Fibroblast of skin of scalp (primary cell): ENCODE results near the gene ARHGAP15.

Experiments
- DNase-seq: peaks from one replicate; pipeline ENCODE4 v3.0.0-alpha.2; 2013

Gene ARHGAP15

DNA sequence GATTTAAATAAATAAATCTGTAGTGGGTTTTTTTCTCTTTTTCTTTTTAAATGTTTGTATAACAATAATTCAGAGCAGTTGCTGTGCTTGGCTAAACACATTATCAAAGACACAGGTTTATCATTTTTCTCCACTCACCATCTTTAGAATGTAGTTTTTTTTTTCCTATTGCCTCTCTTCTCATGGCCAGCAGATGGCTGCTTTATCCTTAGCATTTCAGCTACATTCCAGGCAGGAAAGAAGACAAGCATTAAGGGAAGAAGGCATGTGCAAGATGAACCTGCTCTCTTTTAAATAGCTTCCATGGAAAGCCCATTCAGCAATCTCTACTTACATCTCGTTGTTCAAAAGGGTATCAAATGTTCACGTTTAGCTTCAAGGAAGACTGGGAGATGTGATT lies 42.6 kb downstream of the ARHGAP15 start:
- DNase-seq = peak; percentile 11

DNA sequence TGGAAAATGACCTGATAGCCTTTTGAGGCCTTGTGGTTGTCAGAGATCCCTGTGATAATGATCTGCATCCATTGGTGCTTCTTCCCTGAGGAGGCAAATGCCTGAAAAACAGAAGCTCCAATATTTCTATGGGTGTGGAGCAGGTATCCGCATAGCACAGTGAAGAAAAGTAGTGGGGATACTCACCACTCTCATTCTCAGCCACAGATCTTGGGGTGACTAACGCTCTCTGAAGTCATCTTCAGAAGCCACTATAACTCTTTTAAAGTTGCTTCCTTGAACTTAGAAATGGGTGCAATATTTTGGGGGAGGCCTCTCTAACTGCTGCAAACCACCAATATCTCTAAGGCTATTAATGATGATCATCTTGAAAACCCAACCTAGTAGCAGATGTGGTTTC lies 46.2 kb downstream of the ARHGAP15 start:
- no peak for DNase-seq

DNA sequence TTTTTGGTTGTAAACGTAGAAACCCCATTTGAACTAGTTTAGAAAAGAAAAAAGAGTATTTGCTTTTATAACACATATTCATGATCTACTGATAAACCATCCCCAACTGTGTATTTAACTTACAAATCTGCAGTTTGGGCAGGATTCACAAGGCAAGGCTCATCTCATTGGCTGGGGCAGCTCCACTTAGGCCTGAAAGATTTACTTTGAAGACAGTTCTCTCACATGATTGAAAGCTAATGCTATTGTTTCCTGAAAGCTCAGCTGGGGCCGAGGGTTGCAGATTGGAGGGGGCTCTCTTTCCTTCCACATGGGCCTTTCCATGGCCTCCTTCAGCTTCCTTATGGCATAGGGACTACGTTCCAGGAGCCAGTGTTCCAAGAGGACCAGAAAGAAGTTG lies 47.4 kb downstream of the ARHGAP15 start:
- DNase-seq = no peak

DNA sequence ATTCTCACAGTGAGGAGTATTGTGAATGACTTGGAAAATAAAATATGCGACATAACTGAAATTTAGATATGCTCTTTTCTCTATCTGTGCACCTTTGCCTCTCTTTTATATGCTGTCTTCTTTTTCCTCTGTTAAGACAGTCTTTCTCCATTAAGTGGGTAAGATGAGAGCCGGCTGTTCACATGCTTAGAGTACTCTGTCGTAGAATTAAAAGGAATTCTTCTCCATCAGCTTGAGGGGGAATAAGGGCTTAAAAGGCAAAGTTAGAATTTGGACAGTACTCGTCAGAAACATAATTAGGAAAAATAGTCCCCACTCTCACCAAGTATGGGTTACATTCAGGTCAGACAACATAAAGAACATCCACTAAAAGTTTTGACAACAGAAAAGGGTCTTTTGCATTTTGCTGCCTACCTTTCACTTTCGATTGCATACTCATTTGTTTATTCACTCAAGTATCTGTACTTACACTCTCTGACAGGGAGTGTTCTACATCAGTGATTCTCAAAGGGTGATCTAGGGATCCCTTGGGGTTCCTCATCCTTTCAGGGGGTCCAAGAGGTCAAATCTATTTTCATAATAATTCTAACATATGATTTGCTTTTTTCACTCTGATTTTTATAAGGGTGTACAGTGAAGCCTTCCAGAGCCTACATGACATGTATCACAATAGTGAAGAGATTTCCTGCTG lies 48.0 kb downstream of the ARHGAP15 start:
- no peak for DNase-seq

DNA sequence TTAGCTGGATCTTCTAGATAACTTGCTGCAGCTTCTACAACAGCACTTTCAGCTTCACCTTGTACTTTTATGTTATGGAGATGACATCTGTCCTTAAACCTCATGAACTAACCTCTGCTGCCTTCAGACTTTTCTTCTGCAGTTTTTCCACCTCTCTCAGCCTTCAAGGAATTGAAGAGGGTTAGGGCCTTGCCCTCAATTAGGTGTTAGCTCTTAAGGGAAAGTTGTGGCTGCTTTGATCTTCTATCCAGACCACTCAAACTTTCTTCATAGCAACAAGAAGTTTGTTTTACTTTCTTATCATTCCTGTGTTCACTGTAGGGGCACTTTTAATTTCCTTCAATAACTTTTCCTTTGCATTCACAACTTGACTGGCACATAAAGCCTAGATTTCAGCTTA lies 52.3 kb downstream of the ARHGAP15 start:
- no peak for DNase-seq

DNA sequence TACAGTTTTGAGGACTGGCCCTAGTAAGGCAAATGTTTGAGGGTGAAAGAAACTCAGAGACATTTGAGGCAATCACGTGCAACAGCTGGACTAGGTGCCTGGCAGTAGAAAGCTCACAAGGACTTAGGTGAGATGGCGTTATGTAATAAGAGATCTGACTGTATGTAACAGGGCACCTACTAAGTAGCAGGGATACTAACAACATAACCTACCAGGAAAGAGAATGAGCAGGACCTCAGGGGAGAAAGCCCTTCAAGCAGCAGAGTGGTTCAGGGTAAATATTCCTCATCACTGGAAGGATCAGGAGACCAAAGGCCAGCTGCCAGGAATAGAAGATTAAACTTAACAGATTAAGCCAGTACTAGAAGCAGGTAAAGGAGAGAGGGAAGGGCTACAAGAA lies 53.4 kb downstream of the ARHGAP15 start:
- DNase-seq = no peak

DNA sequence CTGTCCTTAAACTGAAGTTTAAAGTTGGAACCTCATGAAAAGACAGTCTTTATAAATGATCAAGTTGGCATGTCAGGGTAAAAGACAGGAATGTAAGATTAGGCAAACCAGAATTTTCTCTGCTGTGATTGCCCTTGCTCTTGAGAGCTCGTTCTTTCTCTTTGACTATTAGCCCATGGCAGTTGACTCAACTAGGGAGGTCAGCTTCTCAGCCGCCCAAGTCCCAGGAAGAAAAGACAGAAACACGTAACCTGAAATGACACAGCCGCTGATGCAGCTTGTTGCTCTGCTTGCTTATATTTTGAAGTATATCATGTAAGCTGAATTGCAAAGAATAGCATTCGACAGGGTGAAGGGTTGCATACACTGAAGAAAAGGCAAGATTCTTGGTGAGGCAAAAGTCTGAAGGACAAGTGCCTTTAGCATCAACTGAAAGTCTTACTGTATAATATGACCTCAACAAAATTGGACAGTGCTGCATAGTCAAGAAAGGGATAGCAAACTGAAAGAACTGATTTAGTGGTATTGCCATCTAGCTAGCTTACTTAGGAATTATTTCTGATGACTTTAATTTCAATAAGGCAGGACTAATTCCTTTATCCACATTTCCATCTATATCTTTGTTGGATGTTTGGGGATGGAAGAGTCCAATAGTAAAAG lies 54.7 kb downstream of the ARHGAP15 start:
- no peak for DNase-seq

DNA sequence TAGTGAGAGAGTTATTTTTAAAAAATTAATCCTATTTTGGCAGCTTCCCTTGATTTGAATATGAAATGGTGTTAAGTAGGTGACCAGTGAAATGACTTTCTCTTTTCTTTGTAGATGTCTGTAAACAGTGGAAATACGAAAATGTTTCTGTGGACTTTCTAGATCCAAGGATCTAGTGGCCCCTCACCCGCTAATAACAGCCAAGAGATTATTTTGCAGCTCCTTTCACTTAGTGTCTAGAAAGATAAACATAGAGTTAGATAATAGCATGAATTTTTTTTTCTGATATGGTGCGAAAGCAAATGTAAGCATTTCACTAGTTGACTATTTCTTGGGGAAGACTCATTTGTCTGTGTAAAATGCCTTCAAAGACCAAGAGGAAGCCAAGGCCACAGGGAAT lies 57.7 kb downstream of the ARHGAP15 start:
- no peak for DNase-seq

DNA sequence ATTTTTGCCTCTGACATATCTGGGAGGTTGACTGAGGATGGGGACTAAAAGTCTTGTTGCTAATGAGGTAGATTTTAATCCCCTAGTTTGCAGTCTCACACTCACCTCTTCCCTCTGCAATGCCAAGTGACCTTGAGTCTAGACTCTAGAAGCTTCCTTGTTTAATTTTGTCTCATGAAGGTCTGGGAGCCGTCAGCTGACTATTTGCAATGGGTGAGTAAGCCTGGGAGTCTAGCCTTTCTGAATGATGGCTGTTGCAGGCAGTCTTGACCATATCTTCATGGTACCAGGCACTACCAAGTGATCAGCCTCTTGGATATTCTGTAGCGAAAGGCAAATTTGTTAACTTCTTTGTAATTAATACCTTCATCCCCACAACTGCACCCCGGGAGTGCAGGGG lies 61.2 kb downstream of the ARHGAP15 start:
- no peak for DNase-seq

DNA sequence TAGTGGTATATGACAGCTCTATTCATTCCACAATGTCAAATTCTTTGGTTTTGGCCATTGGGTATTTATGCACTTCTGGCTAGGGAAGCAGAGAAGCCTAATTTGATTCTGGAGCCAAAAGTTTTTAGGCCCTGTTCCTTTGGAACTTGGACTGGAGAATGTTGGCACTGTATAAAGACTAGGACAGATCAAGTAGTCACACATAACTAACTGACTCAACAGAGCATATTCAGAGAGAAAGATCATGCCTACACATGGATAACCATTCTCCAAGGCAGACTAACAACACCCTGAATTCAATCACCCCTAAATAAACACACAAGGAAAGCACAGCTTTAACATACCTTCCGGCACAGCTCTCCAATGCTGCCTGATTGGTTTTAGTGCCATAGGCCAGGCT lies 62.9 kb downstream of the ARHGAP15 start:
- DNase-seq = no peak

DNA sequence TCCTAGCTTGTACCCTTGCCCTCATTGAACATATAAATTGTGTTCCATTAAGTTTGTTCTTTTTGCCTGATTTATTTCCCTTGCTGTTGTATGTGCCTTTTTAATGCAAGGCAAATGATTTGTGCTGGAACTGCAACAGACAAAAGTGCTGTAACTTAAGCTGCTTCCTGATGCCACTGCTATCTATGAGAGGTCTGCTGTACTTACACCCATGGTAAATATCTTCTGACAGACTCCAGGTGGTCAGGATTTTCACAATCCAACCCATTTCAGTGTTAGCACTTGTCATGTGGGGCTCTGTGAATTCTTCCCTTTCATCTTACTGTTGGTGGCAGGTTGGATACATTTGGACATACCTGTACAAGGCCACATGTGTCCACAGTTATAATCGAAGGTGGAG lies 63.5 kb downstream of the ARHGAP15 start:
- no peak for DNase-seq

DNA sequence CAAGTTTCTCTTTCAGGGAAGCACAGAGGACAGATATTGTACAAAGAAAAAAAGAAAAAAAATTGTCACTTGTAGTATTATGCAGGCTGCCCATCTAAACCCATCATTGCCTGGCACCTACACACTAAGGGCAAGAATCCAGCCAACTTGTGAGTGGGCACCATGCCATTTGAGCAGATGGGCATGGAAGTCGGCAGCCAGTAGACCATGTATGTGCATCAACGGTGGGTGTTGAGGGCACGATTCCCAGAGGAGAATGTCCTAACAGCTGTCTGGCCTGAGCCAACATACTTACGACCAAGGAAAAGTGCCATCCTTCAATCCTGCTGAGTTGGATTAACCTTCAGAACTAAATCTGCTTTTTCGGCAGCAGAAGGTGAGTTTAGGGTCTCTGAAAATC lies 63.9 kb downstream of the ARHGAP15 start:
- no peak for DNase-seq

DNA sequence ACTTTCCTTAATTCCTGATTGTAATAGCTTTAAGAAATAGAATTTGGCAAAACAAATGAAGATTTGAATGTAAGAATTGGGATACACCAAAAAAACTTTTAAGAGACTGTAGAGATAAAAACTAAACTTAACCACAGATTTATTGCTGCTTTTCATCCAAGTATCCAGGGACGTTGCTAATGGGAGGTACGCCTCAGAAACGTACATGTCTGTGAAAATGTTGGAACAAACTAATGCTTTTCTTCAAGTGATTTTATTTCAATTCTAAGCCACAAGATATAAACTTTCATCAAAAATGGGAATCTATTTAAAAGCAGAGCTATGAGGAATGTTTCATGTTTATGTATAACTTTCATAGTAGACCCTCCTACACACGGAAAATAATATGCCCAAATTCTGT lies 66.3 kb downstream of the ARHGAP15 start:
- DNase-seq = no peak

DNA sequence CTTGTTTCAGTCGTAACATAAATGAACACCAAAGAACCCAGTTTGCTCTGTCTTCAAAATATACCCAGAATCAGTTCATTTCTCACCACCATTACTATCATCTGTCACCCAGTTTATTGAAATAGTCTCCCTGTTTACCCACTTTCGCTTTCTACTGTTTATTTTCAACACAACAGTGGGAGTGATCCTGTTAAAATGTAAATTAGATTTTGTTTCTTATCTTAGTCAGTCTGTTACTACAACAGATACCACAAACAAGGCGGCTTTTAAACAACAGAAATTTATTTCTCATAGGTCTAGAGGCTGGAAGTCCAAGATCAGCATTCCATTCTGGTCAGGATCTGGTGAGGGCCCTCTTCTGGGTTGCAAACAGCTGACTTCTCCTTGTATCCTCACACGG lies 74.8 kb downstream of the ARHGAP15 start:
- no peak for DNase-seq

DNA sequence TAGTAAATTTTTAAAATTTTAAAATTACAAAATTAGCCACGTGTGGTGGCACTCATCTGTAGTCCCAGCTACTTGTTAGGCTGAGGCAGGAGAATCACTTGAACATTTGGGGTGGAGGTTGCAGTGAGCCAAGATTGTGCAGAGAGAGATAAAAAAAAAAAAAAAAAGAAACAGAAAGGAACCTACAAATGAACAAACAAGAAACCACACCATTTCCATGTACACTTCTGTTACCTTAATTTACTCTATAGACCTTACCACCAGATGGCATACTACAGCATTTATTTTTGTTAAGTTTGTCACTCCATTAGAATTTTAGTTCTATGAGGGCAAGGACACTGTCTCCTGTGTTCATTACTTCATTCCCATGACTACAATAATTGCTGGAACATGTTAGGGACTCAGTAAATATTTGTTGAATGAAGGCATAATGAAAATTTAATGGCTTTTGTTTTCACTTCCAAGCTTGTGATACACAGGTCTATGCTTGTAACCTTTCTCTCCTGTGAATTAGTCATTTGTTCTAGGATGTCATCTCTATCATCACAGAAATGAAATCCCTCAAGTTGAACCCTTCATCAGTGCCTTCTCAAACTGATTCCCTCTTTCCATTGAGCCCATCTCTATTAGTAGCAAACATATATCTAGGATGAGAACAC lies 76.0 kb downstream of the ARHGAP15 start:
- DNase-seq = peak; percentile 11

DNA sequence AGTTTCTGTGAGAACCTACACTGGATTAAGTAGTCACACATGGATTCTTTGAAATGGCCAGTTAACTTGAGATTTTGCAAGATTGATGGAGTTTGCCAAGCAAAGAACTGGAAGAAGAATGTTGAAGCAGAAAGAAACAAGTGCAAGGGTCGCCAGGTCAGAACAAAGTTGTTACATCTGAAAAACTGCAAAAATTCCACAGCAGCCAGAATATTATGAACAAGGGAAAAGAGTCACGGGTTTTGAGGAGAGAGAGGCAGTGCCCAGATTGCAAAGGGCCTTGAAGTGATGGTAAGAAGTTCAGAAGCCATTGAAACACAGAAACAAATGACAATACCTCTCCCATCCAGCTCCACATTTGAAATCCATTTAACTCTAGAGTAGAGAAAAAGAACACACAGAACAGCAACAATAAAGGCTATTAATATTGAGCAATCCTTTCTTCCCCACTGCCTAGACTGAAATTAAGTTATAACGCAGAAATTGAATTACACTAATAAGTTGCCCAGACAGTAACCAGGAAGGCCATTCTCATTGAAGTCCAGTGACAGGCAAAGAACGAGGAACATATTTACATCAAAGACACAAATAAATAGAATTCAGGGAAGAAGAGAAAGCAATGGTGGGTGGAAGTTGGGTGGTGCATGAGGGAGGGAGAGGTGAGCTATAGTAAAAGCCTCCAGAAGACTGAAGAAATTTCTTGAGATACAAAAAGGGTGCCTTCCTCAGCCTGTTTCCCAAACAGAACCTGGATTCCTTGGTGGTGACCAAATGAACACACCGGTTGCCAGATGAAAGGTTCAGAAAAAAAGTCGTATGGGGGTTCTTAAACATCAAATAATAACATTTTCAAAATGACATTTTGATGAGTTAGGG lies 80.6 kb downstream of the ARHGAP15 start:
- no peak for DNase-seq

DNA sequence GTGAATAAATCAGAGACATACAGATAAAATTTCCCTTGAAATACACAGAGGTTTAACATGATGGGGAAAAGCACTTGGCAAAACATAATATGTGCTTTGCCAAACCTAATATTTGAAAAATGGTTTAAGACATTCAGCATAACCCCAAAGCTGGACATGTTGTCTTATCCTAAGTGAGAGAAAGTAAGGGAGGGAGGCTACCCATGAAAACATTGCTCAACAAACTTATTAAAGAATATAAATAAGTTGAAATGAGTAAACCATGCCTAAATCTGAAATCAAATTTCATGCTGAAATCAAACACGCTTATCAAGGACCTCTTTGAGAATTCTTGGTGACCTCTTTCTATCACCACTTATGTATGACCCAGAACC lies 81.2 kb downstream of the ARHGAP15 start:
- no peak for DNase-seq

DNA sequence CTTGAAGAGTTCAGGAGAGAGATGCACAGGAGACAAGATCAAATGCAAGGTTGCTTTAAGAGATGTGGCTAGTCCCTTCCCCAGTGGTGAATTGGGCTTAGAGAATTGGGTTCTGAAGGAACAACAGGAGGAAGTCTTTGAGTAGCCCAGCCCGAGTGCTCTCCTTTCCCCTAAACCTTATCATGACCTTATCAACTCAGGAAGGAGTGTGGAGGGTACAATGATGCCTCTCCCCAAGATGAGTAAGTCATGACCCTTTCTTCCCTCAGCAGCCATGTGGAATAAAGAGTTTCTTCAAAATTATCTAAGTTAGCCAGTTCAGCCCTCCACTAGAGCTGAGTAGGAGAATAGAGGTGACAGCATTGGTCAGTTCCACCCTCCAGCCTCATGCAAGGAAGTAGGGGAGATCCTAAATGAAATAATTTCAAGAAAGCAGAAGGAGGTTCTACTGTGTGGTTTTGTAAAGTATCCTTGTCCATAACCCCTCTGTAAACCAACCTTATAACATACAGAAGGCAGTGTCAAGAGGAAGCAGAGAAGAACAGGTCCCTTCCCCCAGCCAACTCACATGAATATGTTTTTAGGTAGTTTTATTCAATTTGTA lies 88.4 kb downstream of the ARHGAP15 start:
- DNase-seq = no peak

DNA sequence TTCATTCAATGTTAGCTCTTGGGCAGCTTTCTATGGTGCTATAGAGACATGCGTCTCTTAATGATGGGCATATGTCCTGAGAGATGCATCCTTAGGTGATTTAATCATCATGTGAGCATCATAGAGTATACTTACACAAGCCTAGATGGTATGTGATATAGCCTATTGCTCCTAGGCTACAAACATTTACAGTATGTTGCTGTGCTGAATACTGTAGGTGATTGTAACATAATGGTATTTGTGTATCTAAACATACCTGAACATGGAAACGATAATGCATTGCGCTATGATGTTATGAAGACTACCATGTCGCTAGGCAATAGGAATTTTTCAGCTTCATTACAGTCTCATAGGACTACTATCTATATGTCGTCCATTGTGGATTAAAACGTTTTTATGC lies 89.4 kb downstream of the ARHGAP15 start:
- DNase-seq = no peak

DNA sequence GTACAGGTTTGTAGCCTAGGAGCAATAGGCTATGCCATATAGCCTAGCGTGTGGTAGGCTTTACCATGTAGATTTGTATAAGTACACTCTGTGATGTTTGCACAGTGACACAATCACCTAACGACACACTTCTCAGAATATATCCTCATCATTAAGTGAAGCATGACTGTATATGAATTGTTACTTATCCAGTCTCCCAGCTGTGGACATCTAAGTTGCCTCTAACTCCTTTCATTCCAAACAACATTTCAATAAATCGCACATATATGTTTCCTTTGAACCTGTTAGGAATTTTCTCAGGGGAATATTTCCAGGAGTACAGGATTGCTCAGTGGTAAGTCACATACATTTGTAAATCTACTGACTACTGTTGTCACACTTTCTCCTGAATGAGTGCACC lies 90.0 kb downstream of the ARHGAP15 start:
- DNase-seq = no peak

DNA sequence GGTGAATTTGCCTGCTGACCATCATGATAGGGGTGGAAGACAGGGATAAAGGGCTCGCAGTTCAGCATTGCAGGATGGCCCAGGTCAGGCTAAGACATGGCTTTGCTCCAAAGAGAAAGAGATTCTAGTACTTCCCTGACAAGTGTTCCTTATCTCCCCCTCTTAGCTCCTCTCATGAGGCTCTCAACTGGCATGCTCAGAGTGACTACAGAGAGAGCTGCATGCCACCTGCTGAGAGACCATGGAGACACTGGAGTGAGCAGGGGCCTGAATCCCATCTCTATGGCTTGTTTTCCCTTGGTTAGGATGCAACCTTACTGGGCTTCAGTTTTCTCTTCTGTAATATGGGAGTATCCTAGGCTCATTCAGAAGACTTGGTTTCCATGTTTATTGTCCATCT lies 94.3 kb downstream of the ARHGAP15 start:
- no peak for DNase-seq

DNA sequence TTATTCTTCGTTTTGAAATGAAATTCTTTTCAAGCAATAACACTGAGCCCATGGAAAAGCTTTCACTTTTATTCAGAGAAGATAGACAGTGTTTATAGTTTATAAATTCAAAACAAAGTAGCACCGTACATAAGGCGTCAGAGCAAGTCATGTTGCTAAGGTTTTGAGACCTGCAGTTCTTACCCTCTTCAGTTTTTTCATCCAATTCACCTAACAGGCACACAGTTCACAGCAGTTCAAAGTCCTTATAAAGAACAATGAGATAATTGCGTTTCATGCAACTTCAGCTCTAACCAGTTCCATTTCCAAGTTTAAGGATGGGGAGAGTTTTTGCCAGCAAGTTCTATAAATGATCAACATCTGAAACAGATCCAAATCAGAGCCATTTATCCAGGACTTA lies 96.7 kb downstream of the ARHGAP15 start:
- DNase-seq = no peak
